ENCODE data around the gene CACNA2D2. TPM values are rescaled to one million over a fixed set of nuclear protein-coding genes. Genes with fewer than 3 reads are reported as not detected.

Gene CACNA2D2
- total and polyA plus RNA-seq, 5 donors from 2014 or later: 0.24 to 1.2 (median 0.29) TPM

GRCh38 chr3:50491023-50491422, 12.4 kb downstream of the CACNA2D2 start:
- ATAC-seq (ENCODE audit: low read depth in 2 of 2): no peak
- Mint-ChIP-seq H3K4me3 (no peak overlapping the region), H3K27me3 (no peaks in the 10 kb centered on the region), H3K9me3 (no peaks in the 10 kb centered on the region), H3K36me3 (no peaks in the 10 kb centered on the region), H3K4me1 (peaks cover 0 to 6% (median 4%) of the 10 kb centered on the region in 4 donors), H3K27ac (peak overlapping the region in 2 of 3 donors; percentile 44 to 78)
- Histone ChIP-seq H3K4me3 (ENCODE audit: low read depth, low read length) (no peak overlapping the region), H3K27ac (ENCODE audit: insufficient read depth, low read length, poor library complexity, severe bottlenecking) (no peak overlapping the region), H3K9me3 (ENCODE audit: control insufficient read depth in 2 of 2, low read length in 2 of 2) (no peaks in the 10 kb centered on the region), H3K27me3 (ENCODE audit: control insufficient read depth, insufficient read depth, low read length) (no peaks in the 10 kb centered on the region), H3K4me1 (ENCODE audit: control insufficient read depth, insufficient read depth, low read length, poor library complexity, severe bottlenecking) (no peaks in the 10 kb centered on the region), H3K36me3 (ENCODE audit: control insufficient read depth, insufficient read depth, low read length) (no peaks in the 10 kb centered on the region)
- peak in 1 of 3 donors; percentile 14 for DNase-seq

- DNase-seq (no peak), ATAC-seq (ENCODE audit: low read depth in 2 of 2) (no peak)
- no peak overlapping the region for H3K4me3 Mint-ChIP-seq
- Histone ChIP-seq H3K9me3 (ENCODE audit: control insufficient read depth in 2 of 2, low read length in 2 of 2) (no peaks in the 10 kb centered on the region), H3K4me1 (ENCODE audit: control insufficient read depth, insufficient read depth, low read length, poor library complexity, severe bottlenecking) (no peaks in the 10 kb centered on the region), H3K27me3 (ENCODE audit: control insufficient read depth, insufficient read depth, low read length) (no peaks in the 10 kb centered on the region), H3K27ac (ENCODE audit: insufficient read depth, low read length, poor library complexity, severe bottlenecking) (no peak overlapping the region), H3K4me3 (ENCODE audit: low read depth, low read length) (no peak overlapping the region), H3K36me3 (ENCODE audit: control insufficient read depth, insufficient read depth, low read length) (no peaks in the 10 kb centered on the region)
- peak overlapping the region in 1 of 3 donors; percentile 78 for H3K27ac Mint-ChIP-seq
- H3K27me3 Mint-ChIP-seq: no peaks in the 10 kb centered on the region
- H3K36me3 Mint-ChIP-seq: no peaks in the 10 kb centered on the region
- H3K9me3 Mint-ChIP-seq: no peaks in the 10 kb centered on the region
- peaks cover 0 to 6% (median 4%) of the 10 kb centered on the region in 4 donors for H3K4me1 Mint-ChIP-seq
Observed at GRCh38 chr3:50490424-50490823, 13.0 kb downstream of the CACNA2D2 start.

- Histone ChIP-seq H3K27me3 (ENCODE audit: control insufficient read depth, insufficient read depth, low read length) (no peaks in the 10 kb centered on the region), H3K4me3 (ENCODE audit: low read depth, low read length) (no peak overlapping the region), H3K4me1 (ENCODE audit: control insufficient read depth, insufficient read depth, low read length, poor library complexity, severe bottlenecking) (no peaks in the 10 kb centered on the region), H3K9me3 (ENCODE audit: control insufficient read depth in 2 of 2, low read length in 2 of 2) (no peaks in the 10 kb centered on the region), H3K27ac (ENCODE audit: insufficient read depth, low read length, poor library complexity, severe bottlenecking) (no peak overlapping the region), H3K36me3 (ENCODE audit: control insufficient read depth, insufficient read depth, low read length) (no peaks in the 10 kb centered on the region)
- H3K4me3 Mint-ChIP-seq: no peak overlapping the region
- DNase-seq (no peak), ATAC-seq (ENCODE audit: low read depth in 2 of 2) (no peak)
- no peaks in the 10 kb centered on the region for H3K36me3 Mint-ChIP-seq
- H3K9me3 Mint-ChIP-seq: no peaks in the 10 kb centered on the region
- no peak overlapping the region for H3K27ac Mint-ChIP-seq
- peaks cover 0 to 5% (median 3%) of the 10 kb centered on the region in 4 donors for H3K4me1 Mint-ChIP-seq
- no peaks in the 10 kb centered on the region for H3K27me3 Mint-ChIP-seq
Observed at GRCh38 chr3:50487181-50487580, 16.3 kb downstream of the CACNA2D2 start.

GRCh38 chr3:50486219-50486888, 17.1 kb downstream of the CACNA2D2 start:
- H3K4me3 Mint-ChIP-seq: no peak overlapping the region
- Histone ChIP-seq H3K27me3 (ENCODE audit: control insufficient read depth, insufficient read depth, low read length) (no peaks in the 10 kb centered on the region), H3K9me3 (ENCODE audit: control insufficient read depth in 2 of 2, low read length in 2 of 2) (no peaks in the 10 kb centered on the region), H3K4me3 (ENCODE audit: low read depth, low read length) (no peak overlapping the region), H3K36me3 (ENCODE audit: control insufficient read depth, insufficient read depth, low read length) (no peaks in the 10 kb centered on the region), H3K27ac (ENCODE audit: insufficient read depth, low read length, poor library complexity, severe bottlenecking) (no peak overlapping the region), H3K4me1 (ENCODE audit: control insufficient read depth, insufficient read depth, low read length, poor library complexity, severe bottlenecking) (peaks cover 4% of the 10 kb centered on the region)
- no peaks in the 10 kb centered on the region for H3K27me3 Mint-ChIP-seq
- H3K4me1 Mint-ChIP-seq: peaks cover 0 to 5% (median 4%) of the 10 kb centered on the region in 4 donors
- no peaks in the 10 kb centered on the region for H3K9me3 Mint-ChIP-seq
- no peaks in the 10 kb centered on the region for H3K36me3 Mint-ChIP-seq
- H3K27ac Mint-ChIP-seq: no peak overlapping the region
- DNase-seq: no peak
- no peak for ATAC-seq (ENCODE audit: low read depth in 2 of 2)

GRCh38 chr3:50484722-50485121, 18.7 kb downstream of the CACNA2D2 start:
- no peaks in the 10 kb centered on the region for H3K27me3 ChIP-seq (ENCODE audit: control insufficient read depth, insufficient read depth, low read length)
- ATAC-seq (ENCODE audit: low read depth in 2 of 2) (no peak), DNase-seq (no peak)
- H3K27ac Mint-ChIP-seq: peak overlapping the region in 1 of 3 donors; percentile 92
- H3K9me3 ChIP-seq (ENCODE audit: control insufficient read depth in 2 of 2, low read length in 2 of 2): no peaks in the 10 kb centered on the region
- H3K27ac ChIP-seq (ENCODE audit: insufficient read depth, low read length, poor library complexity, severe bottlenecking): no peak overlapping the region
- H3K4me3 Mint-ChIP-seq: no peak overlapping the region
- H3K36me3 ChIP-seq (ENCODE audit: control insufficient read depth, insufficient read depth, low read length): no peaks in the 10 kb centered on the region
- peaks cover 0 to 11% (median 1%) of the 10 kb centered on the region in 4 donors for H3K4me1 Mint-ChIP-seq
- no peaks in the 10 kb centered on the region for H3K9me3 Mint-ChIP-seq
- H3K4me3 ChIP-seq (ENCODE audit: low read depth, low read length): no peak overlapping the region
- H3K27me3 Mint-ChIP-seq: no peaks in the 10 kb centered on the region
- peaks cover 9% of the 10 kb centered on the region for H3K4me1 ChIP-seq (ENCODE audit: control insufficient read depth, insufficient read depth, low read length, poor library complexity, severe bottlenecking)
- no peaks in the 10 kb centered on the region for H3K36me3 Mint-ChIP-seq

- Histone ChIP-seq H3K27ac (ENCODE audit: insufficient read depth, low read length, poor library complexity, severe bottlenecking) (no peak overlapping the region), H3K9me3 (ENCODE audit: control insufficient read depth in 2 of 2, low read length in 2 of 2) (no peaks in the 10 kb centered on the region), H3K4me1 (ENCODE audit: control insufficient read depth, insufficient read depth, low read length, poor library complexity, severe bottlenecking) (peaks cover 9% of the 10 kb centered on the region), H3K27me3 (ENCODE audit: control insufficient read depth, insufficient read depth, low read length) (no peaks in the 10 kb centered on the region), H3K36me3 (ENCODE audit: control insufficient read depth, insufficient read depth, low read length) (no peaks in the 10 kb centered on the region), H3K4me3 (ENCODE audit: low read depth, low read length) (no peak overlapping the region)
- Mint-ChIP-seq H3K4me1 (peaks cover 0 to 11% (median 1%) of the 10 kb centered on the region in 4 donors), H3K36me3 (no peaks in the 10 kb centered on the region), H3K9me3 (no peaks in the 10 kb centered on the region), H3K27me3 (peaks cover 4% of the 10 kb centered on the region), H3K4me3 (no peak overlapping the region), H3K27ac (no peak overlapping the region)
- no peak for DNase-seq
- ATAC-seq (ENCODE audit: low read depth in 2 of 2): no peak
Observed at GRCh38 chr3:50483374-50483773, 20.1 kb downstream of the CACNA2D2 start.

GRCh38 chr3:50481992-50482391, 21.4 kb downstream of the CACNA2D2 start:
- Mint-ChIP-seq H3K4me1 (peaks cover 0 to 11% (median 1%) of the 10 kb centered on the region in 4 donors), H3K9me3 (no peaks in the 10 kb centered on the region), H3K36me3 (no peaks in the 10 kb centered on the region), H3K4me3 (no peak overlapping the region), H3K27ac (peak overlapping the region in 1 of 3 donors; percentile 31), H3K27me3 (peaks cover 4% of the 10 kb centered on the region)
- H3K27me3 ChIP-seq (ENCODE audit: control insufficient read depth, insufficient read depth, low read length): no peaks in the 10 kb centered on the region
- H3K9me3 ChIP-seq (ENCODE audit: control insufficient read depth in 2 of 2, low read length in 2 of 2): no peaks in the 10 kb centered on the region
- no peak overlapping the region for H3K4me3 ChIP-seq (ENCODE audit: low read depth, low read length)
- peaks cover 9% of the 10 kb centered on the region for H3K4me1 ChIP-seq (ENCODE audit: control insufficient read depth, insufficient read depth, low read length, poor library complexity, severe bottlenecking)
- no peak for ATAC-seq (ENCODE audit: low read depth in 2 of 2)
- H3K36me3 ChIP-seq (ENCODE audit: control insufficient read depth, insufficient read depth, low read length): no peaks in the 10 kb centered on the region
- DNase-seq: no peak
- H3K27ac ChIP-seq (ENCODE audit: insufficient read depth, low read length, poor library complexity, severe bottlenecking): no peak overlapping the region

- Mint-ChIP-seq H3K4me1 (peaks cover 0 to 11% (median 1%) of the 10 kb centered on the region in 4 donors), H3K27ac (peak overlapping the region; percentile 18 to 55 (median 41)), H3K4me3 (no peak overlapping the region), H3K36me3 (no peaks in the 10 kb centered on the region), H3K9me3 (no peaks in the 10 kb centered on the region), H3K27me3 (peaks cover 4% of the 10 kb centered on the region)
- H3K27me3 ChIP-seq (ENCODE audit: control insufficient read depth, insufficient read depth, low read length): no peaks in the 10 kb centered on the region
- DNase-seq (no peak), ATAC-seq (ENCODE audit: low read depth in 2 of 2) (no peak)
- no peak overlapping the region for H3K27ac ChIP-seq (ENCODE audit: insufficient read depth, low read length, poor library complexity, severe bottlenecking)
- H3K9me3 ChIP-seq (ENCODE audit: control insufficient read depth in 2 of 2, low read length in 2 of 2): no peaks in the 10 kb centered on the region
- peaks cover 9% of the 10 kb centered on the region for H3K4me1 ChIP-seq (ENCODE audit: control insufficient read depth, insufficient read depth, low read length, poor library complexity, severe bottlenecking)
- no peaks in the 10 kb centered on the region for H3K36me3 ChIP-seq (ENCODE audit: control insufficient read depth, insufficient read depth, low read length)
- H3K4me3 ChIP-seq (ENCODE audit: low read depth, low read length): no peak overlapping the region
Observed at GRCh38 chr3:50480471-50480870, 23.0 kb downstream of the CACNA2D2 start.
